Vagina (tissue), 2 donors: ENCODE results near the gene GJC3. TPM values are rescaled to one million over a fixed set of nuclear protein-coding genes. Genes with fewer than 3 reads are reported as not detected.

Experiments
- DNase-seq, 2 donors: peaks; one replicate each; pipeline ENCODE4 v3.0.0-alpha.2; 2017; ENCODE audit errors: extremely low spot score in 2 of 2
- H3K27ac ChIP-seq: fragments of 200-600 bp; sonication (generic); one replicate; pipeline ENCODE4 v1.5.1; 2019
- H3K27me3 ChIP-seq: fragments of 200-600 bp; sonication (generic); one replicate; pipeline ENCODE4 v1.5.1; 2019
- H3K36me3 ChIP-seq, 2 donors: fragments of 200-600 bp; sonication (generic); one replicate each; pipeline ENCODE4 v1.5.1; 2017 to 2019
- H3K4me1 ChIP-seq: fragments of 200-600 bp; sonication (generic); one replicate; pipeline ENCODE4 v1.5.1; 2019
- H3K4me3 ChIP-seq, 2 donors: fragments of 200-600 bp; sonication (generic); 1 replicate in 1 of 2; 2 replicates in 1 of 2; pipeline ENCODE4 v1.5.1; 2016 to 2019
- H3K9me3 ChIP-seq: fragments of 200-600 bp; sonication (generic); one replicate; pipeline ENCODE4 v1.5.1; 2019
- POLR2A ChIP-seq, 2 donors: fragments of 450-650 bp; IDR thresholded peaks; one replicate each; pipeline ENCODE4 v1.6.1; 2017; ENCODE audit warnings: antibody characterized with exemption in 2 of 2, mild to moderate bottlenecking in 2 of 2, moderate library complexity in 2 of 2
- POLR2AphosphoS5 ChIP-seq, 2 donors: sonication (generic); formaldehyde crosslinking; IDR thresholded peaks; one replicate each; pipeline ENCODE4 v1.9.0; 2017; ENCODE audit warnings: antibody characterized with exemption in 2 of 2, mild to moderate bottlenecking in 2 of 2, low read depth in 1 of 2; ENCODE audit not compliant: insufficient read depth in 1 of 2
- intact Hi-C: fragments of 100-400 bp; cut with DNase I; formaldehyde crosslinking; loops from one replicate; pipeline ENCODE4 v1.15.1; 2023
- total RNA-seq: library from RNA; depleted of rRNA; stranded (reverse); fragments of >200 nt; gene quantifications from one replicate; pipeline ENCODE4 v1.2.3, GENCODE V29; 2016
- TF ChIP-seq, protein P1 (sequence below), 3 experiments: fragments of 450-650 bp in 2 of 3; fragments of 200-600 bp in 1 of 3; sonication (generic) in 1 of 3; IDR thresholded peaks; one replicate each; pipeline ENCODE4 v1.5.1; 2017 to 2019; ENCODE audit warnings: antibody characterized with exemption in 3 of 3, mild to moderate bottlenecking in 2 of 3, moderate library complexity in 2 of 3

GJC3 gene
- total RNA-seq, 1 donor from 2014 or later, result not detected

GRCh38 chr7:99899830-99900519 is 29.4 kb downstream of the GJC3 start:
- no peak for DNase-seq
- TF ChIP-seq POLR2AphosphoS5 (IDR thresholded peaks at IDR 0.05; ENCODE audit: insufficient read depth in 1 of 2, low read depth in 1 of 2) (no peak), POLR2A (IDR thresholded peaks at IDR 0.05) (no peak)
- TF ChIP-seq, protein P1, sequence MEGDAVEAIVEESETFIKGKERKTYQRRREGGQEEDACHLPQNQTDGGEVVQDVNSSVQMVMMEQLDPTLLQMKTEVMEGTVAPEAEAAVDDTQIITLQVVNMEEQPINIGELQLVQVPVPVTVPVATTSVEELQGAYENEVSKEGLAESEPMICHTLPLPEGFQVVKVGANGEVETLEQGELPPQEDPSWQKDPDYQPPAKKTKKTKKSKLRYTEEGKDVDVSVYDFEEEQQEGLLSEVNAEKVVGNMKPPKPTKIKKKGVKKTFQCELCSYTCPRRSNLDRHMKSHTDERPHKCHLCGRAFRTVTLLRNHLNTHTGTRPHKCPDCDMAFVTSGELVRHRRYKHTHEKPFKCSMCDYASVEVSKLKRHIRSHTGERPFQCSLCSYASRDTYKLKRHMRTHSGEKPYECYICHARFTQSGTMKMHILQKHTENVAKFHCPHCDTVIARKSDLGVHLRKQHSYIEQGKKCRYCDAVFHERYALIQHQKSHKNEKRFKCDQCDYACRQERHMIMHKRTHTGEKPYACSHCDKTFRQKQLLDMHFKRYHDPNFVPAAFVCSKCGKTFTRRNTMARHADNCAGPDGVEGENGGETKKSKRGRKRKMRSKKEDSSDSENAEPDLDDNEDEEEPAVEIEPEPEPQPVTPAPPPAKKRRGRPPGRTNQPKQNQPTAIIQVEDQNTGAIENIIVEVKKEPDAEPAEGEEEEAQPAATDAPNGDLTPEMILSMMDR (IDR thresholded peaks at IDR 0.05), result no peak
- Histone ChIP-seq H3K27ac (no peak overlapping the region), H3K36me3 (peaks cover 0 to 47% of the 10 kb centered on the region in 2 donors), H3K4me3 (no peak overlapping the region), H3K27me3 (no peaks in the 10 kb centered on the region), H3K9me3 (no peaks in the 10 kb centered on the region), H3K4me1 (no peaks in the 10 kb centered on the region)
- intact Hi-C loops, result no loop called here

GRCh38 chr7:99898836-99899235 is 30.6 kb downstream of the GJC3 start:
- no peak overlapping the region for H3K4me3 ChIP-seq
- no peaks in the 10 kb centered on the region for H3K9me3 ChIP-seq
- no peaks in the 10 kb centered on the region for H3K4me1 ChIP-seq
- no peaks in the 10 kb centered on the region for H3K27me3 ChIP-seq
- peaks cover 0 to 40% of the 10 kb centered on the region in 2 donors for H3K36me3 ChIP-seq
- DNase-seq, result no peak
- TF ChIP-seq POLR2A (IDR thresholded peaks at IDR 0.05) (no peak), POLR2AphosphoS5 (IDR thresholded peaks at IDR 0.05; ENCODE audit: insufficient read depth in 1 of 2, low read depth in 1 of 2) (no peak)
- TF ChIP-seq, protein P1 (IDR thresholded peaks at IDR 0.05), result no peak
- intact Hi-C loops, result no loop called here
- H3K27ac ChIP-seq, result no peak overlapping the region

GRCh38 chr7:99898023-99898357 is 31.4 kb downstream of the GJC3 start:
- Histone ChIP-seq H3K4me1 (no peaks in the 10 kb centered on the region), H3K36me3 (peaks cover 0 to 33% of the 10 kb centered on the region in 2 donors), H3K27ac (no peak overlapping the region), H3K4me3 (no peak overlapping the region), H3K9me3 (no peaks in the 10 kb centered on the region), H3K27me3 (no peaks in the 10 kb centered on the region)
- no peak for DNase-seq
- intact Hi-C loops, result no loop called here
- TF ChIP-seq POLR2AphosphoS5 (IDR thresholded peaks at IDR 0.05; ENCODE audit: insufficient read depth in 1 of 2, low read depth in 1 of 2) (no peak), POLR2A (IDR thresholded peaks at IDR 0.05) (no peak)
- TF ChIP-seq, protein P1 (IDR thresholded peaks at IDR 0.05), result no peak

- no peak overlapping the region for H3K27ac ChIP-seq
- H3K9me3 ChIP-seq, result no peaks in the 10 kb centered on the region
- H3K4me1 ChIP-seq, result no peaks in the 10 kb centered on the region
- intact Hi-C loops, result no loop called here
- no peak overlapping the region for H3K4me3 ChIP-seq
- TF ChIP-seq POLR2A (IDR thresholded peaks at IDR 0.05) (no peak), POLR2AphosphoS5 (IDR thresholded peaks at IDR 0.05; ENCODE audit: insufficient read depth in 1 of 2, low read depth in 1 of 2) (no peak)
- TF ChIP-seq, protein P1 (IDR thresholded peaks at IDR 0.05), result no peak
- no peak for DNase-seq
- H3K36me3 ChIP-seq, result peaks cover 0 to 31% of the 10 kb centered on the region in 2 donors
- H3K27me3 ChIP-seq, result no peaks in the 10 kb centered on the region
Measured at GRCh38 chr7:99897322-99898022, 31.9 kb downstream of the GJC3 start.

- H3K36me3 ChIP-seq, result peaks cover 0 to 14% of the 10 kb centered on the region in 2 donors
- no peaks in the 10 kb centered on the region for H3K9me3 ChIP-seq
- TF ChIP-seq POLR2AphosphoS5 (IDR thresholded peaks at IDR 0.05; ENCODE audit: insufficient read depth in 1 of 2, low read depth in 1 of 2) (no peak), POLR2A (IDR thresholded peaks at IDR 0.05) (no peak)
- TF ChIP-seq, protein P1 (IDR thresholded peaks at IDR 0.05), result no peak
- intact Hi-C loops, result no loop called here
- H3K4me1 ChIP-seq, result no peaks in the 10 kb centered on the region
- no peak for DNase-seq
- H3K27me3 ChIP-seq, result no peaks in the 10 kb centered on the region
- H3K4me3 ChIP-seq, result no peak overlapping the region
- no peak overlapping the region for H3K27ac ChIP-seq
Measured at GRCh38 chr7:99894738-99895137, 34.7 kb downstream of the GJC3 start.
